Kidney glomerular epithelial cell (primary cell): ENCODE measurements around the gene LRRC4.

Experiments
- DNase-seq: peaks from one replicate; lab custom pipeline; 2025; lab: John Stamatoyannopoulos, UW

LRRC4 gene

GRCh38 chr7:127979113-127979727 is 52.0 kb downstream of the LRRC4 start:
- DNase-seq, result no peak

- no peak for DNase-seq
These were observed 52.8 kb downstream of the LRRC4 start for GRCh38 chr7:127978421-127978820.
